Caco-2 (cell line): ENCODE results near the gene GTPBP4. TPM values are rescaled to one million over a fixed set of nuclear protein-coding genes. Genes with fewer than 3 reads are reported as not detected.
A peak's percentile ranks its signal among the peaks of the same experiment; 100 is the strongest.

Source experiments
- BruUV-seq: library from RNA; stranded (reverse); fragments of 400-500 nt; replicated peaks from 2 replicates; lab custom pipeline; 2021; lab: Mats Ljungman, UMichigan
- CTCF ChIA-PET: fragments of 300-600 bp; sonication (Branson Sonifier 250); formaldehyde crosslinking; loops from one replicate; lab custom pipeline; 2022; ENCODE audit warnings: antibody characterized with exemption; lab: Charles Lee
- POLR2A ChIA-PET: fragments of 300-600 bp; sonication (Branson Sonifier 250); formaldehyde crosslinking; loops from one replicate; lab custom pipeline; 2022; ENCODE audit warnings: antibody characterized with exemption; lab: Charles Lee
- DNase-seq, 2 experiments: peaks; one replicate each; pipeline versions ENCODE4 v3.0.0 to v3.0.0-alpha.2; 2020 to 2022
- H3K27me3 ChIP-seq: replicated peaks from 2 replicates; pipeline ENCODE4 v1.6.0; 2011; ENCODE audit warnings: low read length; ENCODE audit not compliant: control insufficient read depth, insufficient read depth
- H3K36me3 ChIP-seq: 2 replicates; pipeline ENCODE4 v1.5.1; 2011; ENCODE audit warnings: low read length; ENCODE audit not compliant: control insufficient read depth, insufficient read depth
- H3K4me1 ChIP-seq: fragments of 250-450 bp; sonication (Bioruptor Pico); 2 replicates; pipeline ENCODE4 v1.5.1; 2020; ENCODE audit warnings: mild to moderate bottlenecking
- H3K4me3 ChIP-seq: 2 replicates; pipeline ENCODE4 v1.5.1; 2011; ENCODE audit warnings: low read depth, mild to moderate bottlenecking, control low read depth, low read length
- H3K9me3 ChIP-seq: fragments of 250-450 bp; sonication (Bioruptor Pico); 2 replicates; pipeline ENCODE4 v1.5.1; 2020; ENCODE audit warnings: mild to moderate bottlenecking, moderate library complexity
- H3K27ac Mint-ChIP-seq: one replicate; pipeline ENCODE4 v1.8.0; 2022; ENCODE audit warnings: mixed read lengths; ENCODE audit not compliant: unreplicated experiment
- H3K27me3 Mint-ChIP-seq: one replicate; pipeline ENCODE4 v1.8.0; 2022; ENCODE audit warnings: mixed read lengths; ENCODE audit not compliant: insufficient read depth, unreplicated experiment
- H3K36me3 Mint-ChIP-seq: one replicate; pipeline ENCODE4 v1.8.0; 2022; ENCODE audit warnings: mild to moderate bottlenecking, mixed read lengths; ENCODE audit not compliant: insufficient read depth, unreplicated experiment
- H3K4me1 Mint-ChIP-seq: one replicate; pipeline ENCODE4 v1.8.0; 2022; ENCODE audit warnings: low read depth, mixed read lengths; ENCODE audit not compliant: unreplicated experiment
- H3K4me3 Mint-ChIP-seq: one replicate; pipeline ENCODE4 v1.8.0; 2022; ENCODE audit warnings: mild to moderate bottlenecking, moderate library complexity, mixed read lengths; ENCODE audit not compliant: unreplicated experiment
- H3K9me3 Mint-ChIP-seq: one replicate; pipeline ENCODE4 v1.8.0; 2022; ENCODE audit warnings: mixed read lengths; ENCODE audit not compliant: unreplicated experiment
- intact Hi-C: fragments of 100-400 bp; cut with micrococcal nuclease; formaldehyde crosslinking; loops from one replicate; pipeline ENCODE4 v1.10.0; 2022; ENCODE audit not compliant: unreplicated experiment
- total RNA-seq: library from RNA; stranded (reverse); gene quantifications from 2 replicates; pipeline ENCODE4 v1.2.3, GENCODE V29; 2022
- TF ChIP-seq, protein P1 (sequence below), 2 experiments: fragments of 200-600 bp in 1 of 2; IDR thresholded peaks; 1 replicate in 1 of 2; 2 replicates in 1 of 2; pipeline versions ENCODE4 v1.5.1 to v1.8.0; 2011 to 2022; ENCODE audit warnings: antibody characterized with exemption in 1 of 2, control low read depth in 1 of 2, inconsistent platforms in 1 of 2, low read depth in 1 of 2, low read length in 1 of 2, mild to moderate bottlenecking in 1 of 2, moderate library complexity in 1 of 2; ENCODE audit not compliant: insufficient read depth in 1 of 2, severe bottlenecking in 1 of 2, unreplicated experiment in 1 of 2

The GTPBP4 gene
- total RNA-seq, 1 experiment from 2014 or later = 202 TPM

DNA sequence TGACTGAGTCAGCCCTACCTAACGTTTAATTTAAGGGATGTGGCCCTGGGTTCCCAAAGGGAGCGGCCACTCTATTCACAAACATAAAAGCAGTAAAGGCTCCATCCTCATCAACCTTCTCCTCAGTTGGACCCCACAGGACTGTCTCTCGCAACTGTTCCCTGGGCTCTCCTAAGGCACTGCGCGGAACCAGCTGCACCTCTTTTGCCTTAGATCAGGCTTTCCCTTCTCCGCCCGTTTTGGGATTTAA lies 689 bp upstream of the GTPBP4 start:
- Mint-ChIP-seq H3K27me3 (no peaks in the 10 kb centered on the region), H3K36me3 (peaks cover 79% of the 10 kb centered on the region), H3K9me3 (no peaks in the 10 kb centered on the region), H3K4me3 (peak overlapping the region; percentile 99), H3K27ac (peak overlapping the region; percentile 99), H3K4me1 (peaks cover 46% of the 10 kb centered on the region)
- H3K27me3 ChIP-seq = no peaks in the 10 kb centered on the region
- DNase-seq = no peak
- H3K36me3 ChIP-seq = 0 out of 2 replicates have a peak, but pooled peaks cover 1% of the 10 kb centered on the region
- TSS peak; percentile 51 for BruUV-seq
- CTCF ChIA-PET = interaction anchor here (1.6 to 2.8 kb wide), 2 partner anchors 14 to 18 kb away, joined by 8 to 14 read pairs; no protein-coding TSS in a partner anchor
- peak overlapping the region; percentile 86 for H3K4me3 ChIP-seq
- peaks cover 57% of the 10 kb centered on the region for H3K4me1 ChIP-seq
- intact Hi-C loops = no loop called here
- POLR2A ChIA-PET = interaction anchor here (1.1 to 6.2 kb wide), 8 partner anchors 13 to 67 kb away, joined by 3 to 123 read pairs (median 26); partner anchors contain the start of genes IDI1 and LARP4B
- TF ChIP-seq, protein P1, sequence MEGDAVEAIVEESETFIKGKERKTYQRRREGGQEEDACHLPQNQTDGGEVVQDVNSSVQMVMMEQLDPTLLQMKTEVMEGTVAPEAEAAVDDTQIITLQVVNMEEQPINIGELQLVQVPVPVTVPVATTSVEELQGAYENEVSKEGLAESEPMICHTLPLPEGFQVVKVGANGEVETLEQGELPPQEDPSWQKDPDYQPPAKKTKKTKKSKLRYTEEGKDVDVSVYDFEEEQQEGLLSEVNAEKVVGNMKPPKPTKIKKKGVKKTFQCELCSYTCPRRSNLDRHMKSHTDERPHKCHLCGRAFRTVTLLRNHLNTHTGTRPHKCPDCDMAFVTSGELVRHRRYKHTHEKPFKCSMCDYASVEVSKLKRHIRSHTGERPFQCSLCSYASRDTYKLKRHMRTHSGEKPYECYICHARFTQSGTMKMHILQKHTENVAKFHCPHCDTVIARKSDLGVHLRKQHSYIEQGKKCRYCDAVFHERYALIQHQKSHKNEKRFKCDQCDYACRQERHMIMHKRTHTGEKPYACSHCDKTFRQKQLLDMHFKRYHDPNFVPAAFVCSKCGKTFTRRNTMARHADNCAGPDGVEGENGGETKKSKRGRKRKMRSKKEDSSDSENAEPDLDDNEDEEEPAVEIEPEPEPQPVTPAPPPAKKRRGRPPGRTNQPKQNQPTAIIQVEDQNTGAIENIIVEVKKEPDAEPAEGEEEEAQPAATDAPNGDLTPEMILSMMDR (IDR thresholded peaks at IDR 0.05; ENCODE audit: insufficient read depth in 1 of 2, low read depth in 1 of 2, low read length in 1 of 2, severe bottlenecking in 1 of 2, unreplicated experiment in 1 of 2) = no peak
- H3K9me3 ChIP-seq = peaks cover 4% of the 10 kb centered on the region; the same call in 1 of the 2 replicates

DNA sequence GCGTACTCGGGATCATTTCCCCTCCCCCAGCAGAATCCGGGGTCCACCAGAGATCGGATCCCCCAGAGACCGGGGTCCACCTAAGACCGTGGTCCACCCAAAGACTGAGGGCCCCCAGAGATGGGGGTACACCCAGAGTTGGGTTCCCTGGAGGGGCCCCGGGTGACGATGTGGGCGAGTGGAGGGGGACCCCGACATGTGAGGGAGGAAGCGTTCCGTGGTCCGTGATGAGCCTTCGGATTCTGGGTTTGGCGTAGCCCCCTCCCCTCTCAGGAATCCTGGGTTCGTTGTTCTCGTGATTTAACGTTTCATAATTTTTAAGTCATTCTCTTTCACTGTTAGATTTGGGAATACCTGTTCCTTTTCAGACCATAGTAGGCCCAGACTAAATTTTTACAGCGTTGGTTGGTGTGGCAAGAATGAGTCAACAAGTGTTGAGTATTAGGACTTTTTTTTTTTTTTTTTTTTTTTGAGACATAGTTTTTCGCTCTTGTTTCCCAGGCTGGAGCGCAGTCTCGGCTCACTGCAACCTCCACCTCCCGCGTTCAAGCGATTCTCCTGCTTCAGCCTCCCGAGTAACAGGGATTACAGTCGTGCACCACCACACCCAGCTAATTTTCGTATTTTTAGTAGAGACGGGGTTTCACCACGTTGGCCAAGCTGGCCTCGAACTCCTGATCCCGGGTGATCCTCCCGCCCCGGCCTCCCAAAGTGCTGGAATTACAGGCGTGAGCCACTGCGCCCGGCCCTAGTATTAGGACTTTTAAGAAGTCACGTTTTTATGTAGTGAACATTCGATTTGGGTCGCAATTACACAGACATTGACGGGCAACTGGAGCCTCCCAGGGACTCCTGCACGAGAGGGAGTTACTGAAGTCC lies 672 bp downstream of the GTPBP4 start:
- DNase-seq = no peak
- H3K27ac Mint-ChIP-seq = peak overlapping the region; percentile 99
- BruUV-seq = TSS peak; percentile 31

DNA sequence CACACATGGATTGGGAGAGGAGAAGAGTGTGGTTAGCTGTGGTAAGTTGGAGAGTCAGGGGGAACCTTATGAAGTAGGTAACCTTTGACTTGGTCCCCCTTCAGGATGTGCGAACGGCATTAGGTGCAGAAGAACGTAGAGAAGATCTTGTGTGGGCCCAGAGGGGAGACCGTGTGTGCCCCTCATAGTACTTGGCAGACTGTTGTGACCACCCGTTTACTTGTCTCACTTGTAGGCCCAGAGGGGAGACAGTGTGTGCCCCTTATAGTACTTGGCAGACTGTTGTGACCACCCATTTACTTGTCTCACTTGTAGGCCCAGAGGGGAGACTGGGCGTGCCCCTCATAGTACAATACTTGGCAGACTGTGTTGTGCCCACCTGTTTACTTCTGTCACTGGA lies 2.6 kb downstream of the GTPBP4 start:
- BruUV-seq = no TSS peak

More for the DNA sequence above, 672 bp downstream of the GTPBP4 start:
- TF ChIP-seq, protein P1 (IDR thresholded peaks at IDR 0.05; ENCODE audit: insufficient read depth in 1 of 2, low read depth in 1 of 2, low read length in 1 of 2, severe bottlenecking in 1 of 2, unreplicated experiment in 1 of 2) = no peak
- peak overlapping the region; percentile 99 for H3K4me3 Mint-ChIP-seq
- ChIA-PET CTCF (interaction anchor here (1.6 kb wide), 1 partner anchor 19 kb away, joined by 8 read pairs; no protein-coding TSS in a partner anchor), POLR2A (interaction anchor here (0.6 to 6.2 kb wide), 13 partner anchors 15 to 207 kb away, joined by 3 to 123 read pairs (median 6); partner anchors contain the start of genes IDI1 and LARP4B)
- Histone ChIP-seq H3K36me3 (peaks cover 3% of the 10 kb centered on the region; the same call in 1 of the 2 replicates), H3K4me1 (peaks cover 44% of the 10 kb centered on the region), H3K9me3 (peaks cover 4% of the 10 kb centered on the region; the same call in 1 of the 2 replicates), H3K27me3 (no peaks in the 10 kb centered on the region), H3K4me3 (peak overlapping the region; percentile 86)
- H3K9me3 Mint-ChIP-seq = no peaks in the 10 kb centered on the region
- H3K27me3 Mint-ChIP-seq = no peaks in the 10 kb centered on the region
- peaks cover 86% of the 10 kb centered on the region for H3K36me3 Mint-ChIP-seq
- peaks cover 33% of the 10 kb centered on the region for H3K4me1 Mint-ChIP-seq
- intact Hi-C loops = loop anchor here (1.0 kb wide), 1 partner anchor 58 kb away; the partner anchor contains the start of gene LARP4B

More for the DNA sequence above, 2.6 kb downstream of the GTPBP4 start:
- no peaks in the 10 kb centered on the region for H3K27me3 ChIP-seq
- Mint-ChIP-seq H3K27me3 (no peaks in the 10 kb centered on the region), H3K27ac (no peak overlapping the region), H3K36me3 (peaks cover 94% of the 10 kb centered on the region), H3K9me3 (no peaks in the 10 kb centered on the region), H3K4me3 (peak overlapping the region; percentile 1), H3K4me1 (peaks cover 21% of the 10 kb centered on the region)
- POLR2A ChIA-PET = no interaction called here
- no peaks in the 10 kb centered on the region for H3K9me3 ChIP-seq
- TF ChIP-seq, protein P1 (IDR thresholded peaks at IDR 0.05; ENCODE audit: insufficient read depth in 1 of 2, low read depth in 1 of 2, low read length in 1 of 2, severe bottlenecking in 1 of 2, unreplicated experiment in 1 of 2) = no peak
- intact Hi-C loops = no loop called here
- DNase-seq = peak in 1 of 2 experiments; percentile 18
- H3K36me3 ChIP-seq = peaks cover 3% of the 10 kb centered on the region; the same call in 1 of the 2 replicates
- peaks cover 26% of the 10 kb centered on the region for H3K4me1 ChIP-seq
- CTCF ChIA-PET = no interaction called here
- H3K4me3 ChIP-seq = no peak overlapping the region
